NCI-H1436 treated with DMSO at 0.1 percent for 48 hours (cell line): ENCODE results near the gene ADM.

Experiments
- DNase-seq: peaks from one replicate; lab custom pipeline; 2025; lab: John Stamatoyannopoulos, UW

The ADM gene

GRCh38 chr11:10309163-10310093 lies 4.6 kb downstream of the ADM start:
- no peak for DNase-seq

DNA sequence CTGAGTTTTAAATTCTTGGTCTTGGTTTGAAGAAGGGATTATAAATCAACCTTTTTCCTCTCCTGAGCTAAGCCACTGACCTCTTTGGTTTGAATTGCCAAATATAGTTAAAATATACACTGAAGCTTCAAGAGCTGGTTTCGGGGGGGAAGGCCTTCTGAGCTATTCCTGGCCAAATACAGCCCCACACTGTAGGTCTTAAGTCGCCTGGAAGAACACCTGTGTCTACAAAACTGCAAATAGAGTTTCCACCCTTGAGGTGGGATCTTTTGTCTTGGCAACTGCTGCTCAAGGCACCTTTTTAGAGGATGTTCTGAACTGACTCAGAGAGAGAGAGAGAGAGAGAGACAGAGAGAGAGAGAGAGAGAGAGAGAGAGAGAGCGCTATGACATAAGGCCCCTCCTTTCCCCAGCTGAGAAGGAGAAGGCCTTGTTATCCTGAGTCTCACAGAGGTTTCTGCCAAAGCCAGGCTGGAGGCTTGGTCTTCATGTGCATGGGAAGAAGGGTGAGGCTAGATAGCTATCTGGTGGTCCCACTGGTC lies 5.5 kb downstream of the ADM start:
- no peak for DNase-seq

DNA sequence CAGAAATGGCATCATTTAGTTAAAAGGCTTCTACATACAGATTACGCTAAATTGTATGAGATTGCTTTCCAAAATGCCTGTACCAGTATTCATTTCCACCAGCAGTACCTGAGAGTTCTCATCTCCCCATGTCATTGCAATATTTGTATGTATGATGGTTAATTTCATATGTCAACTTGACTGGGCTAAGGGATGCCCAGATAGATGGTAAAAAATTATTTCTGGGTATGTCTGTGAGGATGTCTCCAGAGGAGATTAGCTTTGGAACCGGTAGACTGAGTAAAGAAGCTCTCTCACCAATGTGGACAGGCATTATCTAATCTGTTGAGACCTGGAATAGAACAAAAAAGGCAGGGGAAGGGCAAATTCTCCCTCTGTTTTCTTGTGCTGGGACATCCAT lies 6.9 kb downstream of the ADM start:
- DNase-seq, result no peak

GRCh38 chr11:10314199-10315072 lies 9.6 kb downstream of the ADM start:
- peak; percentile 42 for DNase-seq

GRCh38 chr11:10315083-10315482 lies 10.2 kb downstream of the ADM start:
- no peak for DNase-seq

DNA sequence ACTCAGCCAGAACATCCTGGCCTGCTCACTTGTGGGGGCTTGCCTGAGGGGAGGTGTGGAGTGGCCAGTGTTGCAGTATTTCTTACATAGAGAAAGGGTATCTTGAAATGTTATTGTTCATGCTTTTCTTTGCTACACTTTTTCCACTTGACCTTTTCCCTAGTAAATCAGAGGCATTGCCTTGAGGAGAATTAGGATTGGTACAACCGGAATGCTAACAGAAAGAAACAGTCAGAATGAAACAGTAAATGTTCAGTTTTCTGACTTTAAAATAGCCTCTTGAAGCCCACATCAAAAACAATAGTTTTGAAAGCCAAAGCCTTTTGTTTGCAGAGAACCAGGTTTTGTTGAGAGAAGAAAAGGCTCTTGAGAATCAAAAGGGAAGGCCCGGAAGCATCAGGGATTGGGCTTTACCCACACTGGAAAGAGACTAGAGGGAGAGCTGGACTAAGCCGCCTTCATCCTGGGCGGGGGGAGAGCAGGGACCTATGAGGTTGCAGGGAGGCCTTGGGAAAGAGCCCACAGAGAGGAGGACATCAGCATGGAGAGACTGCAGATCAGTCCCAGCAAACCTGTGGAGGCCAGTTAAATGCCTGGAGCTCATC lies 12.4 kb downstream of the ADM start:
- no peak for DNase-seq

DNA sequence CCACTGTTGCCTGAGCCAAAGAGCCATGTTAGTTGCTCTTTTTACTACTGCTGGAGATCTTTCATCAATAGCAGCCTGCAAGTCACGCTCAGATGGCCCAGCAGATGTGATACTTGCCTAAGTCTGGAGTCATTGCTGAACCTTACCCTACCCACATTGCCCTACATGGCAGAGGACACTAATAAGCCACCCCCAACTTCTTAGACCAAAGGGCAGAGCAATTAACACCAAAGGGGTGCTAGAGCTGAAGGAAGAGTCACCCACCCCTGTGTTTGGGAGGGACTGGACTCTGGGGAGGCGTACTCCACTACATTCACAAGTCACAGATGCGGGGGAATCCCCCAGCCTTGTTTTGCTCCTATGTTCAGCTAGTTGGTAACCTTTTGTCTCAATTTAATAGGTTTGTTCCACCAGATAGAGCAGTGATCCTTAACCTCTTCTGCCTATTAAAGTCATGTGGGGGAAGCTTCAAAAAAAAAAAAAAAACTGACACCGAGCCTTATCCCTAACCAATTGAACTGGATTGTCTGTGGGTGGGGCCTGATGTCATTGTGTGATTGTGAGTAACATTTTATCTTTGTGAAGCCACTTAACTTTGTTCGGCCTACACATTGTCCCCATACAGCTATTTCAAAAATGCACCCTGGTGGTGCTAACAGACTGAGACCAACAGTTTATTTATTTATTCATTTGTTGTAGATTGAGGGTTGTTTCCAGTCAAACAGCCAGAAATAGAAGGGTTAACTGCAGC lies 13.1 kb downstream of the ADM start:
- DNase-seq, result no peak

DNA sequence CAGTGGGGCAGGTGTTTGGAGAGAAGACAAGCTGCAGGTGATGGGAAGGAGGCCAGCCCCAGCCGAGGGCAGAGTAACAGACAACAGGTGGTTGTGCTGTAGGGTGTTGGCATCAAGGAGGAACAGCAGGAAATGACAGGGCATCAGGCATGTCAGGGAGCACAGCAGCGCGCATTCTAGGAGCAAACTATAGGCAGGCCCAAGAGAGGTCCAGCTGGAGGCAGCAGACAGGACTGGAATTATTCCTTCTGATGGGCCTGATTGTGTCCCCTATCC lies 13.6 kb downstream of the ADM start:
- DNase-seq, result no peak

- DNase-seq, result no peak
Measured at GRCh38 chr11:10319702-10320558, 15.1 kb downstream of the ADM start.

GRCh38 chr11:10320736-10321465 lies 16.0 kb downstream of the ADM start:
- DNase-seq, result no peak

DNA sequence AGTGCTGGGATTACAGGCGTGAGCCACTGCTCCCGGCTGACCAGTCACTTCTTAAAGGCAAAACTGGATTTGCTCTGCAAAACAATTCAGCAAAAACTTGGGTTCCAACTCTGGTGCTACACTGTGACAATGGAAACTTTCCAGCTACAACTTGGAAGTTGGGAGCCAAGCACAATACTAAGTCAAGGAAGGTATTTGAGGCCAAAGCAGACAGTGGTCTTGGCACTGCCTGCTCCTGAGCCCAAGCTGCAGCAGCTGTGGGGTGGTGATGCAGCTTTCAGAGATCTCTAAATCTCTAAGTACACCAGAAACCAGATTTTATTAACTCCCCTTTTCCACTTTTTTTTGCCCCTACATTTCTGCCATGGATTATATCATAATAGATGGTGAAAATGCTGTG lies 17.5 kb downstream of the ADM start:
- no peak for DNase-seq

GRCh38 chr11:10322830-10323792 lies 18.2 kb downstream of the ADM start:
- no peak for DNase-seq

GRCh38 chr11:10323793-10324170 lies 18.9 kb downstream of the ADM start:
- DNase-seq, result no peak

GRCh38 chr11:10324474-10324873 lies 19.6 kb downstream of the ADM start:
- DNase-seq, result no peak

DNA sequence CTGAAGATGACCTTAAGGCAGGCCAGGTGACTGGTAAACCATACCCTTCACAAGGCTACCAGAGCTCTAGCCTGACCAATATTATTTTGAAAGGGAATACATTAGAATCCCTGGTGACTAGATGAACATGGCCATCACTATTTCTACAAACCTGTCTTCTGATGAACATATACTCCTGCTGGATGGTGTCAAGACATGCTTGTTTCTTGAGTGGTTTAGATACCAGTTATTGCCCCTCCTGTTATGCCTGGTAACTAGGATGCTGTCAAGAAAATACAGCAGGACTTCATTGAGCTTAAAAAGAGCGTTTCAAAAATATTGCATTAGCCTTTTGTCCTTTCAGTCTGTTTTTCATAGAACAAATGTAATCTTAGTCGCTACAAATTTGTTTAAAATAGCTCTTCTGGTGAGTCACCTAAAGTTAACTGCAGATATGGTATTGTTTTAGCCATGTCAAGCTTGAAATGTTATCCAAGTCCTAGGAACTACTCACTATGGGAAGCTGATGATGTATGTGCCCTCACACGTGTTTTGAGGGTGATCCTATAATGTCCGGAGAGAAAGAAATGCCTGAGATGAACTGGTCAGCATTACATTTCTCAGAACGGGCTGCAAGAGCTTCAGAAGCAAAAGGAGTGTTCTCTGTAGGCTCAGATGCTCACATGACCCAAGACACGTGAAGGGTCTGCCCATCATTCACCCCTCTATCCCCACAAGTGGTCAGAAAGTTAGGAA lies 20.6 kb downstream of the ADM start:
- DNase-seq, result no peak

GRCh38 chr11:10326012-10326964 lies 21.4 kb downstream of the ADM start:
- no peak for DNase-seq

GRCh38 chr11:10327254-10327653 lies 22.4 kb downstream of the ADM start:
- no peak for DNase-seq
